OCI-LY3 (cell line): ENCODE measurements around the gene ELP4.

Experiments used
- H2AFZ ChIP-seq: fragments of 200-600, 300-600 bp; shearing (Covaris generic); 2 replicates; pipeline ENCODE4 v1.6.0; 2014; ENCODE audit warnings: antibody characterized with exemption, low read depth, low read length
- H3K27ac ChIP-seq: fragments of 200-600, 300-600 bp; sonication (generic); 2 replicates; pipeline ENCODE4 v1.5.1; 2014; ENCODE audit warnings: mild to moderate bottlenecking, low read length, moderate library complexity, mixed read lengths
- H3K27me3 ChIP-seq: fragments of 200-600, 300-600 bp; sonication (generic); 2 replicates; pipeline ENCODE4 v1.6.1; 2014; ENCODE audit warnings: low read depth, low read length, mixed read lengths
- H3K36me3 ChIP-seq: fragments of 200-600, 300-600 bp; sonication (generic); replicated peaks from 2 replicates; pipeline ENCODE3; 2014; ENCODE audit warnings: low read depth, low read length, mixed read lengths
- H3K4me1 ChIP-seq: fragments of 300-600, 200-600 bp; sonication (generic); 2 replicates; pipeline ENCODE4 v1.6.1; 2014; ENCODE audit warnings: low read length, mixed read lengths
- H3K4me2 ChIP-seq: fragments of 200-600, 300-600 bp; sonication (generic); 2 replicates; pipeline ENCODE4 v1.6.1; 2014; ENCODE audit warnings: low read length, mixed read lengths
- H3K4me3 ChIP-seq: fragments of 300-600, 200-600 bp; sonication (generic); 2 replicates; pipeline ENCODE4 v1.5.1; 2014; ENCODE audit warnings: antibody characterized with exemption, mild to moderate bottlenecking, low read length, moderate library complexity
- H3K79me2 ChIP-seq: fragments of 300-600, 200-600 bp; shearing (Covaris generic); 2 replicates; pipeline ENCODE4 v1.6.1; 2014; ENCODE audit warnings: mild to moderate bottlenecking, low read length, mixed read lengths
- H3K9ac ChIP-seq: fragments of 300-600, 200-600 bp; shearing (Covaris generic); 2 replicates; pipeline ENCODE4 v1.6.0; 2014; ENCODE audit warnings: mild to moderate bottlenecking, low read length, moderate library complexity
- H3K9me3 ChIP-seq: fragments of 200-600, 300-600 bp; shearing (Covaris generic); 2 replicates; pipeline ENCODE4 v1.6.1; 2014; ENCODE audit warnings: low read length, mixed read lengths; ENCODE audit not compliant: insufficient read depth
- H4K20me1 ChIP-seq: fragments of 200-600, 300-600 bp; sonication (generic); 2 replicates; pipeline ENCODE4 v1.6.1; 2016; ENCODE audit warnings: low read length, mixed read lengths; ENCODE audit not compliant: insufficient read depth
- EZH2phosphoT487 ChIP-seq: fragments of 200-600 bp; shearing (Covaris generic); IDR thresholded peaks from 2 replicates; pipeline ENCODE4 v1.6.1; 2018; ENCODE audit warnings: antibody characterized with exemption, mixed run types, low read depth
- TF ChIP-seq, protein P1 (sequence below): fragments of 200-600, 300-600 bp; sonication (generic); IDR thresholded peaks from 2 replicates; pipeline ENCODE4 v1.5.1; 2014; ENCODE audit warnings: antibody characterized with exemption, low read length, low read depth

The ELP4 gene

GRCh38 chr11:31798057-31798553, 288.5 kb downstream of the ELP4 start:
- H3K4me1 ChIP-seq: peaks cover 4% of the 10 kb centered on the region; the same call in 1 of the 2 replicates
- H3K27me3 ChIP-seq: no peaks in the 10 kb centered on the region
- H4K20me1 ChIP-seq: no peaks in the 10 kb centered on the region
- no peaks in the 10 kb centered on the region for H3K79me2 ChIP-seq
- no peak overlapping the region for H3K4me2 ChIP-seq
- H3K27ac ChIP-seq: no peak overlapping the region
- no peaks in the 10 kb centered on the region for H3K36me3 ChIP-seq
- TF ChIP-seq, protein P1, sequence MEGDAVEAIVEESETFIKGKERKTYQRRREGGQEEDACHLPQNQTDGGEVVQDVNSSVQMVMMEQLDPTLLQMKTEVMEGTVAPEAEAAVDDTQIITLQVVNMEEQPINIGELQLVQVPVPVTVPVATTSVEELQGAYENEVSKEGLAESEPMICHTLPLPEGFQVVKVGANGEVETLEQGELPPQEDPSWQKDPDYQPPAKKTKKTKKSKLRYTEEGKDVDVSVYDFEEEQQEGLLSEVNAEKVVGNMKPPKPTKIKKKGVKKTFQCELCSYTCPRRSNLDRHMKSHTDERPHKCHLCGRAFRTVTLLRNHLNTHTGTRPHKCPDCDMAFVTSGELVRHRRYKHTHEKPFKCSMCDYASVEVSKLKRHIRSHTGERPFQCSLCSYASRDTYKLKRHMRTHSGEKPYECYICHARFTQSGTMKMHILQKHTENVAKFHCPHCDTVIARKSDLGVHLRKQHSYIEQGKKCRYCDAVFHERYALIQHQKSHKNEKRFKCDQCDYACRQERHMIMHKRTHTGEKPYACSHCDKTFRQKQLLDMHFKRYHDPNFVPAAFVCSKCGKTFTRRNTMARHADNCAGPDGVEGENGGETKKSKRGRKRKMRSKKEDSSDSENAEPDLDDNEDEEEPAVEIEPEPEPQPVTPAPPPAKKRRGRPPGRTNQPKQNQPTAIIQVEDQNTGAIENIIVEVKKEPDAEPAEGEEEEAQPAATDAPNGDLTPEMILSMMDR: no peak
- TF ChIP-seq EZH2phosphoT487: no peak
- H3K9me3 ChIP-seq: no peaks in the 10 kb centered on the region
- no peak overlapping the region for H3K4me3 ChIP-seq
- H2AFZ ChIP-seq: no peak overlapping the region
- no peak overlapping the region for H3K9ac ChIP-seq

GRCh38 chr11:31798554-31799434, 289.2 kb downstream of the ELP4 start:
- H3K9ac ChIP-seq: no peak overlapping the region
- no peaks in the 10 kb centered on the region for H3K36me3 ChIP-seq
- H3K27me3 ChIP-seq: no peaks in the 10 kb centered on the region
- no peaks in the 10 kb centered on the region for H4K20me1 ChIP-seq
- H2AFZ ChIP-seq: no peak overlapping the region
- no peak overlapping the region for H3K27ac ChIP-seq
- H3K4me1 ChIP-seq: peaks cover 4% of the 10 kb centered on the region; the same call in 1 of the 2 replicates
- no peaks in the 10 kb centered on the region for H3K9me3 ChIP-seq
- no peak for TF ChIP-seq EZH2phosphoT487
- TF ChIP-seq, protein P1: no peak
- H3K4me2 ChIP-seq: no peak overlapping the region
- no peak overlapping the region for H3K4me3 ChIP-seq
- H3K79me2 ChIP-seq: no peaks in the 10 kb centered on the region

DNA sequence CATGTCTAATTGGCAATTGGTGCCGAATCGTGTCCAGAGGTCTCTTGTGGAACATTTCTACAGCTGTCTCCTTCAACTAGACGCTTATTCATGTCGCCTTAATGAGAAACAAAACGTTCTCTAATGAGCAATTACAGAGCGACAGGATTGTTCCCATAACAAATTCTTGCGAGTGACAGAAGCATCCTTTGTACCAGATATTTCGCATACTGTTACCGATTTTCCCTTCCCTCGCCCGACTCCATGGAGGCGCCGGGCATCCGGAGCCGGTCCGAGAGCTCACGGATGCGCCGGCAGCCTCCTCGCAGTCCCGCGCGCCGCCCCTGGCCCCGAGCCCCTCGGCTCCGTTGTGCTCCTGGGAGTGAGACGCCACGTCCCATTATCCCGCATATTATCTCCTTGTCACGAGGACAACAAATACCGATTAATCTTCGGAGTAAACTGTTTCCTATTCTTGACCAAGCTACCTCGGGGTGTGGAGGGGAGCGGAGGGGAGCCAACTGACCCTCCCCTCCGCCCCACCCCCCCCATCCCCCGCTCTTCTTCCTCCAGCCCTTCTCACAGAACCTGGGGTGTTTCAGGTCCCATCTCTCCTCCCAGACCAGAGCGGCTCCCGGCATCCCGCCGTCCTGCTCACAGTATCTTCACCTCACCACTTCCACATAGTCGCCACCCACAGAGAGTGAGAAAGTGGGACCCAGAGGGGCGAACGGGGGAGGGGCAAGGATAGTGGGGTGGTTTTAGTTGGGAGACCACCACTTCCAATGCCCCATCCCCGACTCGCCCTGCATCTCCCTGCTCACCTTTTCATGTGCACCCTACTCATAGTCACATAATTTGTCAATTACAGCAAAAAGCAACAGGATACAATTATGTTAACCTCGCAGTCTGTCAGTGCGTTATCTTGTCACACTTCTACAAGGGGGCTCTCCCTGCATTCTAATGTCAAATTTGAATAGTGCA, 290.1 kb downstream of the ELP4 start:
- Histone ChIP-seq H3K4me2 (no peak overlapping the region), H3K9ac (no peak overlapping the region), H3K4me3 (no peak overlapping the region), H3K79me2 (no peaks in the 10 kb centered on the region), H3K27ac (no peak overlapping the region), H3K27me3 (no peaks in the 10 kb centered on the region), H3K36me3 (no peaks in the 10 kb centered on the region), H3K9me3 (no peaks in the 10 kb centered on the region), H4K20me1 (no peaks in the 10 kb centered on the region), H3K4me1 (peaks cover 4% of the 10 kb centered on the region; the same call in 1 of the 2 replicates), H2AFZ (no peak overlapping the region)
- no peak for TF ChIP-seq EZH2phosphoT487
- TF ChIP-seq, protein P1: no peak
